H1 (cell line): ENCODE measurements around the gene NEURL1B. TPM values are rescaled to one million over a fixed set of nuclear protein-coding genes. Genes with fewer than 3 reads are reported as not detected.
A peak's percentile ranks its signal among the peaks of the same experiment; 100 is the strongest.

Source experiments
- CTCF ChIA-PET: fragments of 300-600 bp; sonication (Branson Sonifier 250); formaldehyde crosslinking; loops from one replicate; lab custom pipeline; 2021; ENCODE audit not compliant: partially characterized antibody; lab: Charles Lee
- POLR2A ChIA-PET: fragments of 300-600 bp; sonication (Branson Sonifier 250); formaldehyde crosslinking; loops from one replicate; lab custom pipeline; 2021; ENCODE audit warnings: inconsistent platforms; ENCODE audit not compliant: partially characterized antibody; lab: Charles Lee
- DNase-seq, 2 experiments: peaks; one replicate each; pipeline versions ENCODE4 v3.0.0 to v3.0.0-alpha.2; 2010 to 2022; ENCODE audit warnings: low spot score in 2 of 2, low read depth in 1 of 2, mixed read lengths in 1 of 2
- FAIRE-seq: peaks from 2 replicates; lab custom pipeline; 2011; peaks lifted over from hg19 to GRCh38; lab: Jason Lieb, UNC
- H2AFZ ChIP-seq: 2 replicates; pipeline ENCODE4 v1.8.1; 2012; ENCODE audit warnings: low read length, inconsistent platforms
- H2AK5ac ChIP-seq: 2 replicates; pipeline ENCODE4 v1.6.1; 2013; ENCODE audit warnings: low read depth, low read length
- H2BK120ac ChIP-seq: replicated peaks from 2 replicates; pipeline ENCODE3; 2013; ENCODE audit warnings: low read depth, low read length, inconsistent platforms
- H2BK12ac ChIP-seq: 2 replicates; pipeline ENCODE4 v1.6.1; 2013; ENCODE audit warnings: low read depth, low read length
- H2BK15ac ChIP-seq: 2 replicates; pipeline ENCODE4 v1.6.1; 2013; ENCODE audit warnings: low read length
- H2BK20ac ChIP-seq: 2 replicates; pipeline ENCODE4 v1.6.1; 2013; ENCODE audit warnings: low read length
- H2BK5ac ChIP-seq: 2 replicates; pipeline ENCODE4 v1.6.1; 2013; ENCODE audit warnings: low read depth, low read length
- H3K14ac ChIP-seq: 2 replicates; pipeline ENCODE4 v1.6.1; 2013; ENCODE audit warnings: inconsistent platforms; ENCODE audit not compliant: insufficient read length
- H3K18ac ChIP-seq: 2 replicates; pipeline ENCODE4 v1.6.1; 2013; ENCODE audit warnings: low read length; ENCODE audit errors: extremely low read depth
- H3K23ac ChIP-seq: 2 replicates; pipeline ENCODE4 v1.6.1; 2013; ENCODE audit warnings: inconsistent platforms; ENCODE audit not compliant: insufficient read length
- H3K23me2 ChIP-seq: 2 replicates; pipeline ENCODE4 v1.6.1; 2013; ENCODE audit warnings: low read depth, low read length
- H3K27ac ChIP-seq: 2 replicates; pipeline ENCODE4 v1.6.1; 2011; ENCODE audit warnings: low read depth, low read length, inconsistent platforms
- H3K27me3 ChIP-seq, 4 experiments: replicated peaks in 1 of 4; 1 replicate in 1 of 4; 2 replicates in 3 of 4; pipeline versions ENCODE4 v1.6.1 to v1.8.1; 2011 to 2013; ENCODE audit warnings: low read length in 3 of 4, mild to moderate bottlenecking in 3 of 4, inconsistent platforms in 2 of 4, mixed read lengths in 2 of 4, moderate library complexity in 1 of 4; ENCODE audit not compliant: control insufficient read depth in 3 of 4, insufficient read depth in 3 of 4; ENCODE audit errors: extremely low read depth in 1 of 4
- H3K36me3 ChIP-seq, 4 experiments: 2 replicates each; pipeline versions ENCODE4 v1.6.1 to v1.8.1; 2011 to 2013; ENCODE audit warnings: mild to moderate bottlenecking in 4 of 4, low read length in 3 of 4, moderate library complexity in 2 of 4, control low read depth in 1 of 4, inconsistent platforms in 1 of 4; ENCODE audit not compliant: insufficient read depth in 4 of 4, control insufficient read depth in 2 of 4
- H3K4ac ChIP-seq: replicated peaks from 2 replicates; pipeline ENCODE3; 2013; ENCODE audit warnings: low read length, low read depth, mixed read lengths, inconsistent platforms; ENCODE audit not compliant: insufficient read length
- H3K4me1 ChIP-seq, 4 experiments: replicated peaks in 1 of 4; 1 replicate in 1 of 4; 2 replicates in 3 of 4; pipeline versions ENCODE4 v1.6.1 to v1.8.1; 2011 to 2013; ENCODE audit warnings: low read length in 3 of 4, inconsistent platforms in 2 of 4, mixed read lengths in 1 of 4; ENCODE audit not compliant: insufficient read depth in 4 of 4, control insufficient read depth in 3 of 4
- H3K4me2 ChIP-seq, 2 experiments: 2 replicates each; pipeline versions ENCODE4 v1.6.1 to v1.8.1; 2011 to 2013; ENCODE audit warnings: low read depth in 2 of 2, low read length in 2 of 2, control low read depth in 1 of 2, inconsistent platforms in 1 of 2, mild to moderate bottlenecking in 1 of 2; ENCODE audit not compliant: insufficient read depth in 1 of 2
- H3K4me3 ChIP-seq, 4 experiments: fragments of 200-600, 300-600 bp in 1 of 4; sonication (generic), shearing (Covaris generic), sonication (Bioruptor Twin) in 1 of 4; 2 replicates each; pipeline versions ENCODE4 v1.5.1 to v1.8.1; 2011 to 2016; ENCODE audit warnings: low read length in 4 of 4, low read depth in 3 of 4, control low read depth in 2 of 4, inconsistent platforms in 2 of 4, mild to moderate bottlenecking in 2 of 4, mixed read lengths in 1 of 4, moderate library complexity in 1 of 4; ENCODE audit not compliant: insufficient read depth in 2 of 4; ENCODE audit errors: extremely low read depth in 1 of 4
- H3K56ac ChIP-seq: replicated peaks from 2 replicates; pipeline ENCODE3; 2013; ENCODE audit warnings: low read depth, mild to moderate bottlenecking, mixed read lengths, low read length, inconsistent platforms; ENCODE audit not compliant: insufficient read length
- H3K79me1 ChIP-seq: 2 replicates; pipeline ENCODE4 v1.6.1; 2013; ENCODE audit warnings: low read depth, low read length, control low read depth
- H3K79me2 ChIP-seq, 2 experiments: 2 replicates each; pipeline versions ENCODE4 v1.6.1 to v1.8.1; 2012 to 2013; ENCODE audit warnings: low read length in 2 of 2, mild to moderate bottlenecking in 2 of 2, inconsistent platforms in 1 of 2; ENCODE audit not compliant: insufficient read depth in 2 of 2, control insufficient read depth in 1 of 2
- H3K9ac ChIP-seq, 4 experiments: replicated peaks in 1 of 4; 1 replicate in 1 of 4; 2 replicates in 3 of 4; pipeline versions ENCODE4 v1.6.1 to v1.8.1; 2011 to 2013; ENCODE audit warnings: low read depth in 3 of 4, low read length in 3 of 4, control low read depth in 2 of 4, mild to moderate bottlenecking in 2 of 4, moderate library complexity in 2 of 4, inconsistent platforms in 1 of 4; ENCODE audit errors: extremely low read depth in 1 of 4
- H3K9me3 ChIP-seq, 2 experiments: 2 replicates each; pipeline versions ENCODE4 v1.6.1 to v1.8.1; 2012 to 2013; ENCODE audit warnings: mild to moderate bottlenecking in 2 of 2, moderate library complexity in 2 of 2, control low read depth in 1 of 2, inconsistent platforms in 1 of 2, low read depth in 1 of 2, low read length in 1 of 2, mixed read lengths in 1 of 2; ENCODE audit not compliant: insufficient read depth in 2 of 2
- H4K20me1 ChIP-seq, 2 experiments: replicated peaks in 1 of 2; 2 replicates each; pipeline versions ENCODE3 to v1.8.1; 2011 to 2013; ENCODE audit warnings: inconsistent platforms in 2 of 2, low read length in 2 of 2, mild to moderate bottlenecking in 1 of 2; ENCODE audit not compliant: insufficient read depth in 2 of 2, control insufficient read depth in 1 of 2
- H4K5ac ChIP-seq: 2 replicates; pipeline ENCODE4 v1.6.1; 2013; ENCODE audit warnings: low read length, low read depth, mixed read lengths, inconsistent platforms; ENCODE audit not compliant: insufficient read length
- H4K8ac ChIP-seq: 2 replicates; pipeline ENCODE4 v1.8.0; 2013; ENCODE audit warnings: mild to moderate bottlenecking, moderate library complexity, low read length, inconsistent platforms; ENCODE audit not compliant: insufficient read depth; ENCODE audit errors: extremely low read depth
- H4K91ac ChIP-seq: replicated peaks from 2 replicates; pipeline ENCODE3; 2013; ENCODE audit warnings: low read length, mixed read lengths, inconsistent platforms; ENCODE audit not compliant: insufficient read length
- BRCA1 ChIP-seq: IDR thresholded peaks from 2 replicates; pipeline ENCODE4 v1.6.1; 2012; ENCODE audit warnings: low read depth, low read length, improper control_type of control experiment
- CTCF ChIP-seq, 3 experiments: IDR thresholded peaks; 1 replicate in 2 of 3; 2 replicates in 1 of 3; pipeline versions ENCODE4 v1.5.1 to v1.6.1; 2011; ENCODE audit warnings: low read length in 3 of 3, mild to moderate bottlenecking in 3 of 3, inconsistent platforms in 2 of 3, low read depth in 1 of 3, moderate library complexity in 1 of 3; ENCODE audit not compliant: insufficient read depth in 1 of 3; ENCODE audit errors: control extremely low read depth in 1 of 3
- EGR1 ChIP-seq: IDR thresholded peaks from 2 replicates; pipeline ENCODE4 v1.6.1; 2011; ENCODE audit warnings: low read depth, low read length, borderline replicate concordance
- MAX ChIP-seq: IDR thresholded peaks from 2 replicates; pipeline ENCODE4 v1.6.1; 2012; ENCODE audit warnings: inconsistent platforms
- RAD21 ChIP-seq, 2 experiments: IDR thresholded peaks in 1 of 2; conservative IDR thresholded peaks in 1 of 2; 2 replicates each; pipeline ENCODE4 v1.6.1; 2011; ENCODE audit warnings: low read depth in 2 of 2, low read length in 2 of 2, improper control_type of control experiment in 1 of 2, inconsistent platforms in 1 of 2, mild to moderate bottlenecking in 1 of 2, moderate library complexity in 1 of 2
- WGBS, 2 experiments: shearing (Covaris generic) in 1 of 2; methylation state at CpG; one replicate each; pipeline versions ENCODE4 v1.1.6 to v1.1.7; 2013 to 2015; ENCODE audit warnings: low lambda C conversion rate in 2 of 2, mixed read lengths in 2 of 2, inconsistent platforms in 1 of 2, low coverage in 1 of 2, missing lambda C conversion rate in 1 of 2; ENCODE audit not compliant: insufficient replicate concordance in 2 of 2, insufficient coverage in 1 of 2, insufficient read length in 1 of 2; ENCODE audit errors: extremely low coverage in 1 of 2, missing lambda C conversion rate in 1 of 2; 5-methylcytosine and 5-hydroxymethylcytosine counted together
- polyA plus RNA-seq, 7 experiments: library from polyadenylated mRNA; depleted of rRNA in 3 of 7; stranded (reverse) in 5 of 7; unstranded in 2 of 7; fragments of >200 nt in 5 of 7; fragments of 200-250 nt in 2 of 7; gene quantifications; 1 replicate in 5 of 7; 2 replicates in 1 of 7; 4 replicates in 1 of 7; pipeline versions ENCODE4 v1.2.1 to v1.2.3, GENCODE V29; 2011 to 2013; ENCODE audit warnings: missing spikeins in 2 of 7, mixed read lengths in 2 of 7
- total RNA-seq: library from RNA; stranded (reverse); fragmentation: NEBNext Ultra II Directional; extraction: Animal tissue kit (Norgen Biotek cat#: 25700); gene quantifications from 2 replicates; pipeline ENCODE4 v1.2.1, GENCODE V29; 2021

The NEURL1B gene
- total and polyA plus RNA-seq, 2 of the 8 experiments (the other 6 are each of a cell fraction or from before 2014, with no cell fraction given) = 3.3 to 6.1 TPM

- Histone ChIP-seq H3K79me1 (no peaks in the 10 kb centered on the region), H3K23me2 (peaks cover 5% of the 10 kb centered on the region; the same call in 1 of the 2 replicates), H2AK5ac (0 out of 2 replicates have a peak overlapping the region, but pooled peaks have one; percentile 59), H3K9me3 (no peaks in the 10 kb centered on the region), H2BK5ac (peak overlapping the region; percentile 71; the same call in 1 of the 2 replicates), H3K27me3 (peaks cover 0 to 3% (median 0%) of the 10 kb centered on the region in 4 experiments; a peak in 3 of 7 replicates), H3K4ac (peak overlapping the region; percentile 25), H3K9ac (no peak overlapping the region), H3K23ac (no peak overlapping the region), H2BK15ac (peak overlapping the region; percentile 98), H4K20me1 (peaks cover 0 to 2% of the 10 kb centered on the region in 2 experiments), H2BK120ac (peak overlapping the region; percentile 83), H2AFZ (peak overlapping the region; percentile 86; the same call in 1 of the 2 replicates), H3K36me3 (no peaks in the 10 kb centered on the region), H3K18ac (peak overlapping the region; percentile 4; the same call in 1 of the 2 replicates), H3K27ac (no peak overlapping the region), H2BK12ac (peak overlapping the region; percentile 86; the same call in 1 of the 2 replicates), H2BK20ac (no peak overlapping the region), H4K8ac (no peak overlapping the region), H3K56ac (no peak overlapping the region), H3K4me2 (peak overlapping the region; percentile 5 to 36; a peak in 2 of 4 replicates), H4K91ac (peak overlapping the region; percentile 83), H4K5ac (no peak overlapping the region), H3K4me3 (no peak overlapping the region), H3K4me1 (peaks cover 0 to 3% (median 0%) of the 10 kb centered on the region in 4 experiments; a peak in 1 of 7 replicates), H3K79me2 (no peaks in the 10 kb centered on the region), H3K14ac (no peak overlapping the region)
- peak in 1 of 2 experiments; percentile 71 for DNase-seq
- no peak for FAIRE-seq
- ChIA-PET CTCF (interaction anchor here (0.5 to 11.7 kb wide), 60 partner anchors 7 to 1047 kb away, joined by 3 to 206 read pairs (median 3); partner anchors contain the start of genes DUSP1 and RPL26L1), POLR2A (interaction anchor here (0.6 to 1.0 kb wide), 4 partner anchors 10 to 274 kb away, joined by 3 to 6 read pairs (median 3); no protein-coding TSS in a partner anchor)
- TF ChIP-seq RAD21 (IDR thresholded peaks at IDR 0.05 in 1 of 2, conservative IDR thresholded peaks at IDR 0.05 in 1 of 2; ENCODE audit: low read depth in 2 of 2, low read length in 2 of 2) (peak; percentile 82 to 88), BRCA1 (no peak), EGR1 (no peak), CTCF (IDR thresholded peaks at IDR 0.05; ENCODE audit: control extremely low read depth in 1 of 3, insufficient read depth in 1 of 3, low read depth in 1 of 3, low read length in 3 of 3) (peak in 2 of 3 experiments; percentile 58 to 63; a peak in 3 of 4 replicates), MAX (peak; percentile 38; the same call in 1 of the 2 replicates)
- WGBS, 2 experiments = 68% methylated on average over 15 of the region's 18 CpGs; no CpG with 5 or more reads in 1 of the 2 experiments
These were observed 66.5 kb downstream of the NEURL1B start for GRCh38 chr5:172707285-172708182.
